GM21528 (cell line): ENCODE data around the gene PCNX1.

Experiments used
- ATAC-seq: cut with Tn5 transposase; IDR thresholded peaks from one replicate; pipeline ENCODE4 v1.9.1; 2021; ENCODE audit warnings: mild to moderate bottlenecking, moderate library complexity; ENCODE audit not compliant: unreplicated experiment, low FRiP score

PCNX1 gene

DNA sequence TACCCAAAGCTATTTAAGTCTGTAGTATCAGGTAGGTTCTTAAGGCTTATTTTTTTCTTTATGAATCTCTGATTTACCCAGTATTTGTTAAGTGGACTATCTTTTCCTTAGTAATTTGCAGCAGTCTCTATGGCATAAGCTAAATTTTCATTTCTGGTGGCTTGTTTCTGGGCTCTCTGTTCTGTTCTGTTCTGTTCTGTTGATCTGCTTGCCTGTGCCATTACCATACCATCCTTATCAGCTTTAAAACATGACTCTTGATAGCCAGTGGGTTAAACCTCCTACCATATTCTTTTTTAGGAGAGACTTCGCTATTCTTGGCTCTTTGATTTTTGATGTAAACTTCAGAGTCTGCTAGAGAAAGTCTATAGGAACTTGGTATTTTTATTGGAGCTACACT, 46.8 kb downstream of the PCNX1 start:
- no peak for ATAC-seq

DNA sequence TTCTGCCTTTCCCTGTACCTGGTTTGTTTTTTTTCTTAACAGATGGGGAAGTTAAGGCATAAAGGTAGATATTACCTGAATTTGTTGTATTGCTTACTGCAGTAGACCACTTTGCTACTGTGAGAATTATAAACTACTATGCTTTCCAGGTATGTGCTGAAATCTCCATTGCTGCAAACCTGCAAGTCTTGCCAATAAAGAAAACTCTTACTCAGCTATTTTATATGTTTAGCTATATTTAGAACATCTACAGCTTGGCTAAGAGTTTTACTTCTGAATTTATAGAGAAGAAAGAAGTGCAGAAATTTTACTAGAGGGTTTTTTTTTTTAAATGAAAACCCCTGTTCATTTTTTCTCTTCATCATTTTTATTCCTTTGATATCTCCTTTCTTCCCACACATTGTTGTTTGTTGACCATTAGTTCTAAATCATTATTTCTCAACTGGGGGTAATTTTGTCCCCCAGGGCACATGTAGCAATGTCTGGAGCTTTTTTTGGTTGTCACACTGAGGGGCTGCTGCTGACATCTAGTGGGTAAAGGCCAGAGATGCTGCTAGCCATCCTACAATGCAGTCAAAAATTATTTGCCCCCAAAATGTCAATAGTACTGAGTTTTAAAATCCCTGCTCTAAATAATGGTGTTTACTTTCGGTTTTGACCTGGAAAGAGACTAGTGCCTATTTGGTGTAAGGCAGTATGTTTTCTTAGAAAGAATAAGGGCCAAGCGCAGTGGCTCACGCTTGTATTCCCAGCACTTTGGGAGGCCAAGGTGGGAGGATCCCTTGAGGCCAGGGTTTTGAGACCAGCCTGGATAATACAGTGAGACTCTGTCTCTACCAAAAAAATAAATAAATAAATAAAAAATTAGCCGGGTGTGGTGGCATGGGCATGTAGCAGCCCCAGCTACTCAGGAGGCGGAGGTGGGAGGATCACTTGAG, 48.6 kb downstream of the PCNX1 start:
- no peak for ATAC-seq

DNA sequence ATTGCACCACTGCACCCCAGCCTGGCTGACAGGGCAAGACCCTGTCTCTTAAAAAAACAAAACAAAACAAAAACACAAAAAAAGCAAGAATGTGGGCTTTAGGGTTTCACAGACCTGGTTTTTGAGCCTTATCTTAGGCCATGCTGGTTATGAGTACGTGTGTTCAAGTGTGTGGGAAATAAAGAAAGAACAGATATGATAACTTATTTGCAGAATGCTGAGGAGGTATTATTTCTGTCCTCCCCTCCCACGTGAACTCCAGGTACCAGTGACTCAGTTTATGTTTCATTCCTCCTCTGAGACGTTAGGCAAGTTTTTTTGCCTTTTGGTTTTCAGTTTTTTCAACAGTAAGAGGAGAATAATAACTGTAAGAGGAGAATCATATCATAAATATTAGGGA, 49.3 kb downstream of the PCNX1 start:
- ATAC-seq = no peak

DNA sequence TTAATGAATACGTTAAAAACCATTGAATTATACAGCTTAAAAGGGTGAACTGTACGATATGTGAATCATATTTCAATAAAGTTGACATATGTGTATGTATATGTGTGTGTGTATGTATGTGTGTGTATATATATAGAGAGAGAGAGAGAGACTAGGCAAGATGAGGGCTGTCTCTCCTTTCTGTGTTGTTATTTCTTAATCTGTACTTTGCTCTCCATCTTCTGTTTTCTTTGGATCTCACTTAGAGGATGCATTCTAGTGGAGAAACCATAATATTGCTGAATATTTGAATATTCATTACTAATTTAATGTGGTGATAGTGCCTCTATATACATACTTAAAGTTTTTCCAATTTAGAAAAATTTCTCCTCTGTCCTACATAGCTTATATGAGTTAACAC, 50.5 kb downstream of the PCNX1 start:
- ATAC-seq = no peak

DNA sequence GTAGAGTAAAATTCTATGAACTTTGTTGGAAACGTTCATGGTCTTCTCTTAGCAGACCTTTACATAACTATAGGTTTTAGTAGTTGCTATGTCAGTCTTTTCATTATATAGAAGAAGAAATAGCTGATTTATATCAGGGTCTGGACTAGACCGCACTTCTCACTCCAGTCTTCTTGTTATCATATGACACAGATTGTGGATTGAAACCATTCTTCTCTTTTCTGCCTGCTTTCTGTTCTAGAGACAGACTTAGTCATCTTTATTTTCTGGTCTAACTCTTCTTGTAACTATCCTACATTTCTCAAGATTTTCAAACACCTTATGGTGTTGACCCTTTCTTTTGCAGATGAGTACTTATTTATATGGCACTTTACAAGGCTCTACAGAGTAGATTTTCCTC, 55.7 kb downstream of the PCNX1 start:
- ATAC-seq = no peak

DNA sequence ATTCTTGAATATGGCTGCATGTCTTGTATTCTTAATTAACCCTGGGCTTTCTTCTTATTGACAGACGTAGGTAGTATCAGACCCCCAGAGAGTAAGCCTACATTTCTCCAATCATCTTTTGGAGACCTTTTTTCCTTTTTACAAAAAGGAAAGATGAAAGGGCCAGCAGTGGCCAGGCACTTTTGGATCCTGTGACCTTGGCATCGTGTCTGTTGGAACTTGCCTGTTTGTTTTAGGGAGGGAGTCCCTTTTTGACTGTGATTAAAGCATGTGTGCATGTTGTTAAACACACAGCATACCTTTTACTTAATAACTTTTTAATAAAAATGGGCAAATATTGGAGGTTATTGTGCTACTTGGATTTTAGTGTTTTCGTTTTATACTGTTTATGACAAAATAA, 57.2 kb downstream of the PCNX1 start:
- ATAC-seq = no peak

DNA sequence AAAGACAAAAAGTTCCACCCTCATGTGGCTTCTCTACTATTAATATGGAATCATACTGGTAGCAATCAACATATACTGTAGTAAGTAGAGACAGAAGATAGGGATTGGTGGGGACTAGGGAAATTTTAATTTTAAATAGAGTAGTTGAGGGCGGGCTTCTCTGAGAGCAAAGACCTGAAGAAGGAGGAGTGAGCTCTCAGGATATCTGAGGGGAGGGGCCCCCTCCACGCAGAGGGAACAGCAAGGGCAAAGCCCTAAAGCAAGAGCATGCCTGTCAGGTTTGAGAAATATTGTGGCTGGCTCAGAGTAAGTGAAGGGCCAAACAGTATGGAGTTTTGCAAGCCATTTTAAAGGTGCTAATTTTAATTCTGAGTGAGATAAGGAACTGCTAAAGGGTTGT, 64.3 kb downstream of the PCNX1 start:
- ATAC-seq = no peak

DNA sequence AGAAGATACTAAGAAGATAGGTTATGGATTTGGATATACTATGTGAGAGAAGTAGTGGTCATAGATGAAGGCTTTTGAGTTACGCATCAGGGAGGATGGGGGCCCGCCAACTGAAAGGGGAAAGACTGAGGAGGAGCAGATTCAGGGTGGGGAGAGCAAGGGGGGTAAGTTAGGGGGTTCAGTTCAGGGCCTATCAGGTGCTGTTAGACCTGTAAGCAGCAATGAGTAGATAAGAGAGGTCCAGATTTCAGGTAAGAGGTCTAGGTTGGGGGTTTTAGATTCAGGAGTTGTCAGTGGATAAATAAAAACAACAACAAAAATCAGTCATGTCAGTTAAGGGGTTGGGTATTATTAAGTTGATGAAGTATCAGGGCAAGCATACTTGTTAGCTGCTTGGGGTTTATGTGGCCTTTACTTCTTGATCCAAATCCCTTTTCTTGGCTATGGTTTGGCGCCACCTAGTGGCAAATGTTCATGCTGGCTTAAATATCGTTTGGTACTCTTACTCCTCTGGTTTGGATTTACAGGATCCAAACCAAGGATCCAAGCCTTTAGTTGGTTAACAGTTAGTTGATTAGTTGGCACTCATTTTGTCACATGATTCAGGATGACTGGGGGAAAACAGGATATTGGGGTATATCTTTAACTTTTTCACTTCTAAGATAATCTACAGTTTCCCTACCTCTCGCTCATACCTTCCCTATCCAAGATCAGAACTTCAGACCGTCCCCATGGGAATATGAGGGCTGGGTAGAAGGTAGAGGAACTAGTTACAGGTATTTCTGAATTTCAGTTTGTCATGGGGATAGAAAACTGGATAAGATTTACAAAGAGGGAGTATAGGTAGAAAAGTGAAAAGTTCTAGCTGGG, 65.1 kb downstream of the PCNX1 start:
- no peak for ATAC-seq

DNA sequence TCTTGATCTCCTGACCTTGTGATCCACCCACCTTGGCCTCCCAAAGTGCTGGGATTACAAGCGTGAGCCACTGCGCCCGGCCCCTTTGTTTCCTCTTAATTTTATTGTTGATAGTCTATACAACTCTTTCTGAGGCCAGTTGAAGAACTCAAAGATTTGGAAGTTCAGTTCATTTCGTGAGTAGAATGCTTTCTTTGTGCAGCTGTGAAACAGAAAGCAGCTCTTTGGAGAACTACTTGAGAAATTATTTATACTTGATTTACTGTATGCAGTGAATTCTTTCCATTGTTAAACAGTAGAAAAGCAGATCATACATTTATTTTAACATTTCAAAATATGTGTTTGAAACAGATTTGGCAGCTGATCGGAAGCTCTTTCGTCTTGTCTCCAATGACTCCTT, 69.3 kb downstream of the PCNX1 start:
- no peak for ATAC-seq

DNA sequence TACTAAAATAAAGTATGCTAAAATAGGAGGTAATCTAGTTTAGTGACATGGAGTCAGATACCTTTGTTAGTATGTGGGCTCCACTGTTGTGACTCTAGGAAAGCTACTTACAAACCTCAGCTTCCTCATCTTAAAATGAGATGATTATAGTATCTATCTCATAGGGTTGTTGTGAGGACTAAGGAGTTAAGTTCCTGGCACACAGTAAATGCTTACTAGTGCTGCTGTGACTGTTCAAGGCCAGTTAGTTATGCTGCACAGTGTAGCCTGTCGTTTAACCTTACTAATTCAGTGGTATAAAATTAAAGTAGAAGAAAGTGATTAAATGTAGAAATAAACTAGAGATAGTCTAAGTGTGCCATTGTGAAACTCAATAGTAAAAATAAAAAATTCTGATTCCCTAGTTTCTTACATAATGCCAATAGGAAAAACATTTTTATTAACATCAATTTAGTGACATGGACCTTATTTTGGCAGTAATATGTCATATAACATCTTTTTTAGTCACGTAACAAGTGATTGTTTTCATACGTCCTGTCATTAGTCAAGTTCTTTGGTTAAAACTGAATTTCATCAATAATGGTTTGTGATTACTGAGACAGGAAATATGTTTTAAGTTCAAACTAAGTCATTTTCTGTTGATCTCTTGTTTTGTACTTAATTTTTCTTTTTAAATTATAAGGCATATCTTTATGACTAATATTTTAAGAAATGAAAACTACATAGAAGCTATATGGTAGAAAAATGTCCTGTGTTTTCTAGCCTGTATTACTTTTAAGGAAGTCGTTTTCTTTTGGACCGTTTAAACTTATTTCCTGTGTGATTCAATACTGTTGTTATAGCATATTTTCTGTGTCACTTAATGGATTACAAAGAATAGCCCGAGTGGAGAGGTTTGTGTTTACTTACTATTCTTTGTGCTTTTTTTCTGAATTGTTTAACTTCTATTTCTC, 74.0 kb downstream of the PCNX1 start:
- ATAC-seq = no peak

DNA sequence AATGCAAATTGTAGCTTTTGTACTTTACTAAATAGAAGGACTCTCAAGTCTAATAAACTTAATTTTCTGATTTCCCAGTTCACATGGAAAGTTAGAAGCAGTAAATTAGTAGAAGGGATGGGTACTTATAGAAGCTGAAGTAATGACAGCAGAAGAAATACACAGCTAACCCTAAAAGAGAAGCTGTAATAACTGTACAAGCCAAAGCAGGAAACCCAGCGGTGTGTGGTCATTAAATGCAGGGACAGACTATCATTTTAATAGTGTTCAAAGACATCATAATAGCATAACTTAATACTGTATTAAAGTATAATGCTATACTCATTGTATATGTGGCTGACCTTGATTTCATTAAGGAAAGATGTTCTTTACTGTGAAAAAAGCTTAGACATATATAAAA, 74.9 kb downstream of the PCNX1 start:
- no peak for ATAC-seq

DNA sequence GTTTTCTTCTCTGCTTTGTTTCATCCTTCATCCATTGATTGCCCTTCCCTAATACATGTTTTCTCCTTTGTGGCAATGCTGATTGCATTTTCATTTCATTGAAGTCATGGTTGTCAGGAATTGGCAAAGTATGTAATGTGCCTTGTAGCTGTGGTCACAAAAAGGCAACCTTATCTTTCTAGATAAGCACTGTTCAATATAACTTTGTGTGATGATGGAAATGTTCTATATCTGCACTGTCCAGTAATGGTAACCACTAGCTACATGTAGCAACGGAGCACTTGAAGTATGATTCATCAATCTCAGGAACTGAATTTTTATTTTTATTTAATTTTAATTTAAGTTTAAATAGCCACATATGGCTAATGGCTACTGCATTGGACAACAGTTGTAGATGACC, 79.8 kb downstream of the PCNX1 start:
- ATAC-seq = no peak

DNA sequence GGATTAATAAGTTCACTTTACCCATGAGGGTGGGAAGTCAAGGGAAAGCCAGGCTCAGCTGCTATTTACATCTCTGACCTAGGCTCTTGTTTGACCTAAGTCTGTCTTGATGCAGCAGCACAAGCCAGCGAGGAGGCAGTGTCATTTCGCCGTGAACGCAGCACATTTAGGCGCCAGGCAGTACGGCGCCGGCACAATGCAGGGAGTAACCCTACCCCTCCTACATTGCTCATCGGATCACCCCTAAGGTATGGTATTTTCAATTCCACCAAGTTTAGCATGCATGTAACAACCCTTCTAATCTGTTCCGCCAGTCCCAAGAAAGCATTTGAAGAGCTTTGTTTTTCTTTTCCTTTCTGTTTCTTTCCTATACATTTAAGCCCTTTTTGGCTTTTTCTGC, 81.2 kb downstream of the PCNX1 start:
- ATAC-seq = no peak

DNA sequence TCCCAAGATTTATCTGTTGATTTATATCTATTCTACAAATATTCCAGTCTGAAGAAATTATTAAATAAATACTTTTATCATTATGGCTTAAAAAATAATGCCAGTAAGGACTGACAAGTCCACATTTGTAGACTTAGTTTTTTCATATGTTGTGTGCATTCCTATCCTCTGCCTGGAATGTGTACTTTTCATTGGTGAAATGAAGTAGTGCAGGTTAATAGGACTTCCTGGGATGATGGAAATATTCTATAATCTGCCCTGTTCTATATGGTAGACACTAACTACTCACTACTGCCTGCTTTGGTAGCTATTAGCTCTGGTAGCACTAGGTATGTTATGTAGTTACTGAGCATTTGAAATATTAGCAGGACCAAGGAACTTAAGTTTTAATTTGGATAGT, 86.7 kb downstream of the PCNX1 start:
- ATAC-seq = no peak

DNA sequence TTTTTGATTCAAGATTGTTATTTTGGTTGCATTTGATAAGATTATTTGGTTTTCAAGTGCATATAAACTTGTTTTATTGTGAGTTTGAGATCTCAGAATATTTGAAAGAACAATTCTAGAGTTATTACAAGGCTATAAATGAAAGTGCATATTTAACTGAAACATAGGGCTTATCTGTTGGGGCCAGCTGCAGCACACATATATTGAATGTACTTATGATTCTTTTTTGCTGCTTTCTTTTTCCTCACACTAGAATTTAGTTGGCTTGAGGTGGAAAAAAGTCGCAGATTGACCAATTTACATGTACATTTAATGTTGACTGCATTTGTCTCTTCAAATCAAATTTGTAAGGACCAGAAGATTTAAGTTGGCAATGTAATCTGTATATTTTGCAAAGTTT, 88.0 kb downstream of the PCNX1 start:
- ATAC-seq = no peak

DNA sequence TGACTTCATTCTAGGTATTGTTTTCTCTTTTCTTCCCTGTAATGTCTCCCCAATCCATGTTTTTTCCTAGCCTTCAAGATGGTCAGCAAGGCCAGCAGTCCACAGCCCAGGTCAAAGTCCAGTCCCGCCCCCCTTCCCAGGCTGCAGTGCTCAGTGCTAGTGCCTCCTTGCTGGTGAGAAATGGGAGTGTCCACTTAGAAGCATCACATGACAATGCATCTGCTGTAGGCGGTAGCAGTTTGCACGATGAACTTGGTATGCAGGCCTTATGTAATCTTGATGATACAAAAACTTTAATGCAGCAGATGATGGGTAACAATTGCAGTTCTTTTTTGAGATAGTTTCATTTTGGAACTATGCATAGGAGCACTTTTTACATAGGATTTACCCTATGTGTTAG, 88.4 kb downstream of the PCNX1 start:
- ATAC-seq = no peak

DNA sequence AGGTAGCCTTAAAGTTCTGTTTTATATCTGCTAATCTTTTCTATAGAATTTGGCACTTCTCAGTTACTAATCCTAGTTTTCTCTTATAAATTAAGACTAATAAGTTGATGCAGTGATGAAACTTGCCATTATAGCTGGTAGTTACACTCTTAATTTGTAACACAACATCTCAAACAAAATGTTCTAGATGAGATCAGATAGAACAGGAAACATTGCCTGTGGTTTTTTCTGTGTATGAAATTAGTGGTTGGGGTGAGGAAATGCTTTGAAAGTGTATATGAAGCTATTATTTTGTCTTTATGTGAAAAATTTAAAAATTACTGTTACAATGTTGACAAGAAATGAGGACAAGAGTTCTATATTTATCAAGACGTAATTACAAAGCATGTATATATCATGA, 91.9 kb downstream of the PCNX1 start:
- no peak for ATAC-seq

DNA sequence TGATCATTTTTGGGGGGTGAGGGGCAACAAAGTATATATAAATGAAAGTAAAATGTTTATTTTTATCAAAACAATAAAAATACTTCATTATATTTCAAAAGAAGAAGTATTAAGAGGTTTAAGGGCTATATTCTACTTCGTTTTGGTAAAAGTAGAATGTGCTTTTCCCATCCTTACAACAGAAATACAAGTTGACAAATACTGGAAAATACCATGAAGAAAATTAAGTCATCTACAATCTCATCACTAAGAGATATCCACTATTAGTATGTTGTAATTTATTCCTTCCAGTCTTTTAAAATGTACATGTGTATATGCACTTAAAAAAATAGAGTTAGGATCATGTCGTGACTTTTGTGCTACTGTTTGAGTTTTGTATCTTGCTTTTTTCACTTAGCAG, 92.8 kb downstream of the PCNX1 start:
- no peak for ATAC-seq

DNA sequence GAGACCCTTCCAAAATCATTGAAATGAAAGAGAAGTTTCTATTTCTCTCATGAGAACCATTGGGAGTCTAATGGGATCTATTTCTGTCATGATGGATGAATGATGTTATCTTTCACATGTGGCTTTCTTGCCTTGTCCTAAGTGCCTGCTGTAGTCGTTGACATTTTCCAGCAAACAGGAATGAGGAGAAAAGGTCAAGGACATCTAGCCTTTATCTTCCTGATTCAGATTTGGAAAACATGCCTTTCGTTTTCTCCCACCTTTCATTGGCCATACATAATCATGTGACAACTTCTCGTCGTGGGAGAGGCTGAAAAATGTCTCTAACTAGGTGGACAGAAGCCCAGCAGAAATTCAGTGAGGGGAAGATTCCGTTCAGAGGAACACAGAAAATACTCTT, 94.5 kb downstream of the PCNX1 start:
- no peak for ATAC-seq

DNA sequence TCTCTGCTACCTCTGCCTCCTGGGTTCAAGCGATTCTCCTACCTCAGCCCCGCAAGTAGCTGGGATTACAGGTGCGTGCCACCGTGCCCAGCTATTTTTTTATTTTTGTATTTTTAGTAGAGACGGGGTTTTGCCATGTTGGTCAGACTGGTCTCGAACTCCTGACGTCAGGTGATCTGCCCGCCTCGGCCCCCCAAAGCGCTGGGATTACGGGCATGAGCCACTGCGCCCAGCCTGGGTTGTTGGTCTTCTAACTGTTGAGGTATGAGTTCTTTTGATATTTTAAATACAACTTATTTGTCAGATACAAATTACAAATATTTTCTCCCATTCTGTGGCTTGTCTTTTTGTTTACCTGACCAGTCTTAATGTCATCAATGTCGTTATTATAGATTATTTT, 95.9 kb downstream of the PCNX1 start:
- ATAC-seq = no peak

DNA sequence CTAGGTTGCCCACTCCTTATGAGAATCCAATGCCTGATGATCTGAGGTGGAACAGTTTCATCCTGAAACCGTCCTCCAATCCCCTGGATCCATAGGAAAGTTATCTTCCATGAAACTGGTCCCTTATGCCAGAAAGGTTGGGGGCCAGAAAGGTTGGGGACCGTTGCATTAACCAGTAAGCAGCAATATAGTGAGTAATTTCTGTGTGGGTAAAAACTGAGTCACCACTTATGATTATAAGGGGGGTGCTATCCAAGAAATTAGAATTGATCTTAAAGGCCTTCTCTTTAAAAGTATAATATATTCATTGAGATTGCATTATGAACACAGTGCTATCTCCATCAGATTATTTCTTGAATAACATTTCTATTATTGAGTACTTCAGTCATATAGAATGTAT, 97.2 kb downstream of the PCNX1 start:
- no peak for ATAC-seq
